GM18505 (cell line): ENCODE measurements around the gene FOXP3.

Experiments used
- ATAC-seq: cut with Tn5 transposase; IDR thresholded peaks from one replicate; pipeline ENCODE4 v1.9.1; 2021; ENCODE audit not compliant: unreplicated experiment
- POLR2A ChIP-seq: IDR thresholded peaks from 4 replicates; pipeline ENCODE4 v1.6.1; 2011; ENCODE audit warnings: borderline replicate concordance; ENCODE audit not compliant: insufficient read depth, insufficient read length; ENCODE audit errors: extremely low read depth

Gene FOXP3

DNA sequence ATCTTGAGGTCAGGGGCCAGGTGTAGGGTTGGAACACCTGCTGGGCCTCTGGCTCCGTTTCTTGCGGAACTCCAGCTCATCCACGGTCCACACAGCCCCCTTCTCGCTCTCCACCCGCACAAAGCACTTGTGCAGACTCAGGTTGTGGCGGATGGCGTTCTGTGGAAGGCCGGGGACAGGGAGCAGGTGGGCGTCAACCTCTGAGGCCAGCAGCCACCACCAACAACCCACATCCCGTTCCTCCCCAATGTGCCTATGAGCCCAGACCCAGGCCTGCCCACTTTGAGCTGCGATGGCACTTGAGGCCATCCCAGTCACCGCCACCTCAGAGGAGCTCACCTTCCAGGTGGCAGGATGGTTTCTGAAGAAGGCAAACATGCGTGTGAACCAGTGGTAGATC is 13.2 kb downstream of the FOXP3 start:
- ATAC-seq: no peak
- TF ChIP-seq POLR2A: no peak

DNA sequence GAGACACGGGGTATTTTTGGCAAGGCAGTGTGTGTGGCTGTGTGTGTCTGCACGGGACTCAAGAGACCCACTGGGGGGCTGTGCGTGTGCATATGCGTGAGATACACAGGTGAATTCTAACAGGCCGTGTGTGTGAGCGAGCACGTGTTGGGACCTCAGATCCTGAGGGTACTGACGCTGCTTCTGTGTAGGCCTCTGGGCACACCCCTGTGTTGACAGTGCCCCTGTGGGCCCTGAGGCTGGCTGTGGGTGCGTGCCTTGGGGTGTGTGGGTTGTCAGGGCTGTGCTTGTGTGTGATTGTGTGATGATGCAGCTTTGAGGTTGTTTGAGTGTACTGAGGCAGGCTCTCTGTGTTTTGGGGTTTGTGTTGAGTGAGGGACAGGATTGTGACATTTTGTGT is 13.9 kb downstream of the FOXP3 start:
- no peak for TF ChIP-seq POLR2A
- no peak for ATAC-seq

DNA sequence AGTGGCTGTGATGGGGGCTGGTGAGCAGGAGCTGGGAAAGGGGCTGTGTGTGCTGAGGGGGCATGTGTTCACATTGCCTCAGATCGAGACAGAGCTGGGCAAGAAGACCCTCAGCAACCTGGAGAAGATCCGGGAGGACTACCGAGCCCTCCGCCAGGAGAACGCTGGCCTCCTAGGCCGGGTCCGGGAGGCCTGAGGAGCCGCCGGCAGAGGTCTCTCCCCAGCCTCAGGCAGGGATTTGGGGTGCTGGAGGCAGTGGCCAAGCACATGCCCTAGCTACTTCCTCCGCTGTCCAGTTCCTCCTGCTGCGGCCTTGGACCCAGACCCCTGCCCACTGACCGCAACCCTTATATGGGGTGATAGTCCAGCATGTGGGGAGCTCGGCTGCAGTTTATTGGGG is 14.4 kb downstream of the FOXP3 start:
- no peak for TF ChIP-seq POLR2A
- no peak for ATAC-seq

DNA sequence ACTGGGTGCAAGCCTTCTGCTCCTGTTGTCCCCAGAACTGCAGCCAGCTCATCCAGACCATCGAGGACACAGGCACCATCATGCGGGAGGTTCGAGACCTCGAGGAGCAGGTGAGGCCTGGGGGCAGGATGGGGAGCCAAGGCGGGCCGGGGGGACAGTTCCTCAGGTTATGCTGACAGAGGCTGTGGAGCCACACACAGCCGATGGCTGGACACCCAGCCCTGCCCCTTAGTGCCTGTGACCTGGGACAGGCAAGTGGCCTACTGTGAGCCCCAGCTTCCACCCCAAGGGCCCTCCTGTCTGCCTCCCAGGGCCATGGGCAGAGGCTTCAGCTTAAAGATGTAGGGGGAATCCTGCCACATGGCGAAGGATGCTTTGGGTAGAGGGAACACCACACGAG is 14.9 kb downstream of the FOXP3 start:
- no peak for ATAC-seq

DNA sequence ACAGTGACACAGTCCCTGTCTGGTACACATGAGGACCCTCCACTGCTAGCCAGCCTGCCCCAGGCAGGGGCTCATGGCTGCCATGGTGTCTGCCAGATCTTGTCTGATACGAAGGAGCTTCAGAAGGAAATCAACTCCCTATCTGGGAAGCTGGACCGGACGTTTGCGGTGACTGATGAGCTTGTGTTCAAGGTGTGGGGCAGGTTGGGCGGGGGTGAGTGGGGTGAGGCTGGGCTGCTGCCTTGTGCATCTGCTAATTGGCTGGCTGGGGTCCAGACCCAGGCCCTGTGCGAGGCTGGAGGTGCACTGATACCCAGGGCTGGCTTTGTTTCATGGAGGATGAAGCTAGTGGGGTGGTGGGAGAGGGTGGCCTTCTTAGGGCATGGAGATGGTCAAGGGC is 15.4 kb downstream of the FOXP3 start:
- no peak for ATAC-seq
- no peak for TF ChIP-seq POLR2A

More for the DNA sequence above, 14.9 kb downstream of the FOXP3 start:
- TF ChIP-seq POLR2A: no peak

DNA sequence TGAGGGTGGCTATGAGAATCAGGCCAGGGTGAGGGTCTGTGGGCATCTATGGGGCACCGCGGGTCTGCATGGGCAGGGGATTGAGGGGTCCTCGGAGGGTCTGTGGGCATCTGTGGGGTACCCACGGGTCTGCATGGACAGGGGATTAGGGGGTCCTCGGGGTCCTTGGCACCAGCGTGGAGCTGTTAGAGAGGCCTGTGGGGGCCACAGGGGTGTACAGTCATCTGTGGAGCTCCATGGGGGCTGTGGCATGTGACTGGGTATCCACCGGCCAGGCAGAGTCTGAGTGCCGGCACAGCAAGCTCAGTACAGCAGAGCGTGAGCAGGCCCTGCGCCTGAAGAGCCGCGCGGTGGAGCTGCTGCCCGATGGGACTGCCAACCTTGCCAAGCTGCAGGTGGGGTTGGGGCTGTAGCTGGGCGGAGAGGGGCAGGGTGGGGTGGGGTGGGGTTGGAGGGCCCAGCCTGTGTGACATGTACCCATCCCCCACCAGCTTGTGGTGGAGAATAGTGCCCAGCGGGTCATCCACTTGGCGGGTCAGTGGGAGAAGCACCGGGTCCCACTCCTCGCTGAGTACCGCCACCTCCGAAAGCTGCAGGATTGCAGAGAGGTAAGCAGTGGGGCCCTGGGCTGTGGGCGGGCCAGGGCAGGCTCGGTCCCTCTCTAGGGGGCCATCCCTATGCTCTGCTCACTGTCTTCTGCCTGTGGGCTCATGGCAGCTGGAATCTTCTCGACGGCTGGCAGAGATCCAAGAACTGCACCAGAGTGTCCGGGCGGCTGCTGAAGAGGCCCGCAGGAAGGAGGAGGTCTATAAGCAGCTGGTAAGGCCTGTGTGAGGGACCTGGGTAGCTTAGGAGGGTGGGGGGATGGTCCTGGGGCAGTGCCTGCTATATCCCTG is 16.3 kb downstream of the FOXP3 start:
- no peak for ATAC-seq
- no peak for TF ChIP-seq POLR2A

DNA sequence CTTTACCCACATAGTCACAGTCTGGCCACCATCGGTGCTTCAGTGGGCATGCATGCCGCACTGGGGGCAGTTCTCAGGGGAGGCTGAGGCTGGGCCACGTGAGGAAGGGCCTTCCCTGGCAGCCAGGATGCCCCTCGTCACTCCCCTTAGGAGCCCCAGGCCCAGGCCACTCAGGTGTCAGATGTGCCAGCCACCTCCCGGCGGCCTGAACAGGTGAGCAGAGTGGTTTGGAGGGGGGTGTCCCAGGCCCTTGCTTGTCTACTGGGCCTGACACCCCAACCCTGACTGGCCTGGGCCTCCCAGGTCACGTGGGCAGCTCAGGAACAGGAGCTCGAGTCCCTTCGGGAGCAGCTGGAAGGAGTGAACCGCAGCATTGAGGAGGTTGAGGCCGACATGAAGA is 17.2 kb downstream of the FOXP3 start:
- ATAC-seq: no peak
- no peak for TF ChIP-seq POLR2A

DNA sequence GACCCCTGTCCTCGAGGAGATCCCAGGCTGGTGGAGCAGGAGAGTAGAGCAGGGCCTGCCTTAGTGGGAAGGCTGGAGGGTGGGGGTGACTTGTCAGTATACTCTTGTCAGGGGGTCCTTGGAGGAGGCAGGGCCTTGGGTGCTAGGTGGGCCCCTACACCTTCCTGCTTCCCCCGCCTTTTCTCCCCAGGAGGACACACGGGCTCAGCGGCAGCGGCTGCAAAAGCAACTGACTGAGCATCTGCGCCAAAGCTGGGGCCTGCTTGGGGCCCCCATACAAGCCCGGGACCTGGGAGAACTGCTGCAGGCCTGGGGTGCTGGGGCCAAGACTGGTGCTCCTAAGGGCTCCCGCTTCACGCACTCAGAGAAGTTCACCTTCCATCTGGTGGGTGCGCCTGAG is 18.0 kb downstream of the FOXP3 start:
- ATAC-seq: no peak
- no peak for TF ChIP-seq POLR2A

DNA sequence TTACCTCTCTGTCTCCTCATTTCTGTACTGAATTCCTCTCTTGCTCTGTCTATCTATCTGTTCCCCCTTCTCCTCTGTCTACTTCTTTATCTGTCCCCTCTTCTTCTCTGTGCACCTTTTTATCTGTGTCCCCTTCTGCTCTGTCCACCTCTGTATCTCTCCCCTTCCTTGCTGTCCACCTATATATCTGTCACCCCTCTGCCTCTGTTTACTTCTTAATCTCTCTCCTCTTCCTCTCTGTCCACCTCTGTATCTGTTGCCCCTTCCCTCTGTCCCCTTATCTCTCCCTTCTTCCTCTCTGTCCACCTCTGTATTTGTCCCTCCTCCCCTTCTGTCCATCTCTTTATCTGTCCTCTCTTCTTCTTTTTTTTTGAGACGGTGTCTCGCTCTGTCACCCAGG is 20.3 kb downstream of the FOXP3 start:
- ATAC-seq: no peak
- no peak for TF ChIP-seq POLR2A

DNA sequence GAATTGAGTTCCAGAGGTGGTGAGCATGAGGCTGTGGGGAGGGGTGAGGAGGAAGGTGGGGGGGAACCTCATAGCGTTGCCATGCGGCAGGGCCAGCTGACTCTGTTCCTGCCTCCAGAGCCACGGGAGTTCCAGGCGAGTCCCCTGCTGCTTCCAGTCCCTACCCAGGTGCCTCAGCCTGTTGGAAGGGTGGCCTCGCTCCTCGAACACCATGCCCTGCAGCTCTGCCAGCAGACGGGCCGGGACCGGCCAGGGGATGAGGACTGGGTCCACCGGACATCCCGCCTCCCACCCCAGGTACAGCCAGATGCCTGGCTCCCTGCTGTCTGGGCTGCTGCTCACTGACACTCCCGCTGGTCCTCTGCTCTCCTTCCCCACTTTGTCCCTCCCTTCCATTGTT is 21.3 kb downstream of the FOXP3 start:
- no peak for TF ChIP-seq POLR2A
- ATAC-seq: no peak

DNA sequence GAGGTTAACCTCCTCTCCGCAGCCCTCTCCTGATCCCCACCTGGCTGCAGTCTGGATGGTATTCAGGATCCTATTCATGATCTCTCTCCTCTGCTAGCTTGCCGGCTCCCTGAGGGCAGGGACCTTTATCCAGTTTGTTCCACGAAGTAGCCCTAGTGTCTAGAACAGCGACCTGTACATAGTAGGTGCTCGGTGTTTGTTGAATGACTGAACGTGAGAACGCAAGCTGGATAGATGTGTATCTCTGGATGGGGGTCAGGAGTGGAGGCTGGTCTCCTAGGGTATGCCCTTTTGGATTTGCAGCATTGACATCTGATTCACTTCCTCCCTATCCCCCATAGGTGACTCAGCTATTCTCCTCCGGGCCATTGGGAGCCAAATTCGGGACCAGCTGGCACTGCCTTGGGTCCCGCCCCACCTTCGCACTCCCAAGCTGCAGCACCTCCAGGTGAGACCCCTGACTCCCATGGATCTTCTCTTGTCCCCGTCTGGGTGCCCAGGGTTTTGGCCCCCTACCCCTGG is 21.9 kb downstream of the FOXP3 start:
- ATAC-seq: no peak
- TF ChIP-seq POLR2A: no peak

DNA sequence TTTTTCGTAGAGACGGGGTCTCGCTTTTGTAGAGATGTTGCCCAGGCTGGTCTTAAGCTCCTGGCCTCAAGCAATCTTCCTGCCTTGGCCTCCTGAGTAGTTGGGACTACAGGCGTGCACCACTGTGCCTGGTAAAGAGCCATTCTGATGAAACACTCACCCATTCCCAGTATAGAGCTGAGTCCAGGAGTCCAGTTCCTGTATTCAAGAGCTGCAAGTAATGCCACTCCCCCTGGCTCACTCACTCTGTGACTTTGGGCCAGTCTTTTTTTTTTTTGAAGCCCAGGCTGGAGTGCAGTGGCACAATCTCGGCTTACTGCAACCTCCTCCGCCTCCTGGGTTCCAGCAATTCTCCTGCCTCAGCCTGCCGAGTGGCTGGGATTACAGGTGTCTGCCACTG is 25.8 kb downstream of the FOXP3 start:
- TF ChIP-seq POLR2A: no peak
- no peak for ATAC-seq

DNA sequence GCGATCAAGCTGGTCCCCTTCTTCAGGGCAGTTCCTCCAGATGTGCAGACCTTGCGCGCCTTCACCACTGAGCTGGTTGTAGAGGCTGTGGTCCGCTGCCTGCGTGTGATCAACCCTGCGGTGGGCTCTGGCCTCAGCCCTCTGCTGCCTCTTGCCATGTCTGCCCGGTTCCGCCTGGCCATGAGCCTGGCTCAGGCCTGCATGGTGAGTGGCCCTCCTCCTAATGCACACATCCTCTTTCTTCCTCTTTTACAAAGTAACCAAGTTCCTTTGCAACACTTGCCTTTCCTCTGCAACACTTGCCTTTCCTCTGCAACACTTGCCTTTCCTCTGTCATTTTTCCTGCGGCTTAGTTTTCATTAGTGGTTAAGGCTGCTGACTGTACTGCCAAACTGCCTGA is 27.4 kb downstream of the FOXP3 start:
- no peak for ATAC-seq
- no peak for TF ChIP-seq POLR2A

DNA sequence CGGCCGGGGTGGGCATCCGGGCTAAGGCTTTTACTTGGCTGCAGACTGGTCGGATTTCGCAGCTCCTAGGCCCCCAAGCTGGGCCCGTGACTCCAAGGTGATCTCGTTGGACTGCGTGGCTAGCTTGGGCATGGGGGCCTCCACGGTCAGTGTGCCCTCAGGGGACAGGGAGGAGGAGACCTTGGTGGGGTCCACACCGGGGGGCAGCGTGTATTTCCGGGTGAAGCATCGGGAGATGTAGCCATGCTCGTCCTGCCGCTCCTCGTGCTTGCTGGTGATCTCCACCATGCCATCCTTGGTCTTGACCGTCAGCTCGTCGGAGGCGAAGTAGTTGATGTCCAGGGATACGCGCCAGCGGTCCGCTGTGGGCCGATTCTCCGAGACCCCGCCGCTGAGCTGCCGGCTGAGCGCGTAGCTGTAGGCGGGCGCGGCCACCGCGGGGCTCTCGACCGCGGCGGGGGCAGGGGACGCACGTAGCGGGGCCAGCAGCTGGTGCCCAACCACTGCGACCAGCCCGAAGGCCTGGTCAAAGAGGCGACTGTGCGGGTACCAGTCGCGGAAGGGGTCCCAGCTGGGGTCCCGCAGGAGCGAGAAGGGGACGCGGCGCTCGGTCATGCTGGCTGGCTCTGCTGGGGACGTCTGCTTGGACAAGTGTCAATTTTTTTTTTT is 30.5 kb downstream of the FOXP3 start:
- no peak for TF ChIP-seq POLR2A
- no peak for ATAC-seq
